HG03442 (cell line): ENCODE measurements around the gene DRAXIN.
"Not testable (repeated sequence)": the region's sequence is repeated elsewhere in the genome, so short reads cannot be mapped to it uniquely, and the experiment has no call there.

ENCODE experiments used
- ATAC-seq: cut with Tn5 transposase; IDR thresholded peaks from one replicate; pipeline ENCODE4 v1.9.1; 2021; ENCODE audit warnings: mild to moderate bottlenecking, moderate library complexity; ENCODE audit not compliant: unreplicated experiment

DRAXIN gene

GRCh38 chr1:11691302-11691914 lies at the start of gene DRAXIN:
DRAXIN (plus strand) TSS chr1:11691710; CDS start chr1:11706259, 14,549 bp downstream.
- no peak for ATAC-seq

GRCh38 chr1:11641776-11642305 lies 49.7 kb upstream of the DRAXIN start:
- no peak for ATAC-seq

- not testable (repeated sequence) for ATAC-seq
Measured at GRCh38 chr1:11642418-11643017, 49.0 kb upstream of the DRAXIN start.

GRCh38 chr1:11643782-11644181 lies 47.7 kb upstream of the DRAXIN start:
- ATAC-seq, result no peak

GRCh38 chr1:11645270-11645669 lies 46.2 kb upstream of the DRAXIN start:
- no peak for ATAC-seq

GRCh38 chr1:11645670-11646265 lies 45.7 kb upstream of the DRAXIN start:
- no peak for ATAC-seq

- no peak for ATAC-seq
Measured at GRCh38 chr1:11646317-11646716, 45.2 kb upstream of the DRAXIN start.

GRCh38 chr1:11647333-11647732 lies 44.2 kb upstream of the DRAXIN start:
- ATAC-seq, result no peak

- no peak for ATAC-seq
Measured at GRCh38 chr1:11648039-11648438, 43.5 kb upstream of the DRAXIN start.

GRCh38 chr1:11648732-11649158 lies 42.8 kb upstream of the DRAXIN start:
- no peak for ATAC-seq

GRCh38 chr1:11649237-11649623 lies 42.3 kb upstream of the DRAXIN start:
- no peak for ATAC-seq

- ATAC-seq, result no peak
Measured at GRCh38 chr1:11649624-11650330, 41.7 kb upstream of the DRAXIN start.

GRCh38 chr1:11650331-11650991 lies 41.0 kb upstream of the DRAXIN start:
- ATAC-seq, result no peak

- ATAC-seq, result no peak
Measured at GRCh38 chr1:11651017-11651416, 40.5 kb upstream of the DRAXIN start.

- no peak for ATAC-seq
Measured at GRCh38 chr1:11652203-11652780, 39.2 kb upstream of the DRAXIN start.

GRCh38 chr1:11653101-11653860 lies 38.2 kb upstream of the DRAXIN start:
- no peak for ATAC-seq

GRCh38 chr1:11653861-11654136 lies 37.7 kb upstream of the DRAXIN start:
- no peak for ATAC-seq

GRCh38 chr1:11654137-11654938 lies 37.2 kb upstream of the DRAXIN start, which contains the start of the genes FBXO2 and FBXO44:
FBXO2 (minus strand) TSS chr1:11654429; CDS start chr1:11654340, 89 bp downstream.
FBXO44 (plus strand) TSS chr1:11654877; CDS start chr1:11655836, 959 bp downstream.
- peak; percentile 40 for ATAC-seq
